Measurements from ENCODE around the gene RAMP3.

Gene RAMP3

DNA sequence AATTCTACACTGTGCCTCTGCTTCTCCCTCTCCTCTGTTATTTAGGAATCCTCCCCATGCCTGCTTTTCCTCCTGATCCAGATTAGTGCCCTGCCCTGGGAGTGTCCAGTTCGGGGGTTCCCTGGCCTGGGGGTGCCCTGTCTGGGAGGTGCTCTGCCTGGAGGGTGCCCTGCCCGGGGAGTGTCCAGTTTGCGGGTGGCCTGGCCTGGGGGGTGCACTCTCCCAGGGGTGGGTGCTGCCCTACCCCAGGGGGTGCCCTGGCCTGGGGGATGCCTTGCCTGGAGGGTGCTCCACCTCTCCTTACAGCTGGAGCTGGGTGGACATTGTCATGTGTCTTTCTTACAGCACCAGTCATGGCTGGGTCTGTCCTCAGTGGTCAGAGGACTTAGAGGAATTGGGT lies 20.2 kb downstream of the RAMP3 start:
- CTCF ChIA-PET, result no interaction called here
- POLR2A ChIA-PET, result no interaction called here
- H3K4me3 ChIP-seq (ENCODE audit: low read depth, low read length), result no peak overlapping the region
- TF ChIP-seq, protein P1, sequence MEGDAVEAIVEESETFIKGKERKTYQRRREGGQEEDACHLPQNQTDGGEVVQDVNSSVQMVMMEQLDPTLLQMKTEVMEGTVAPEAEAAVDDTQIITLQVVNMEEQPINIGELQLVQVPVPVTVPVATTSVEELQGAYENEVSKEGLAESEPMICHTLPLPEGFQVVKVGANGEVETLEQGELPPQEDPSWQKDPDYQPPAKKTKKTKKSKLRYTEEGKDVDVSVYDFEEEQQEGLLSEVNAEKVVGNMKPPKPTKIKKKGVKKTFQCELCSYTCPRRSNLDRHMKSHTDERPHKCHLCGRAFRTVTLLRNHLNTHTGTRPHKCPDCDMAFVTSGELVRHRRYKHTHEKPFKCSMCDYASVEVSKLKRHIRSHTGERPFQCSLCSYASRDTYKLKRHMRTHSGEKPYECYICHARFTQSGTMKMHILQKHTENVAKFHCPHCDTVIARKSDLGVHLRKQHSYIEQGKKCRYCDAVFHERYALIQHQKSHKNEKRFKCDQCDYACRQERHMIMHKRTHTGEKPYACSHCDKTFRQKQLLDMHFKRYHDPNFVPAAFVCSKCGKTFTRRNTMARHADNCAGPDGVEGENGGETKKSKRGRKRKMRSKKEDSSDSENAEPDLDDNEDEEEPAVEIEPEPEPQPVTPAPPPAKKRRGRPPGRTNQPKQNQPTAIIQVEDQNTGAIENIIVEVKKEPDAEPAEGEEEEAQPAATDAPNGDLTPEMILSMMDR (IDR thresholded peaks at IDR 0.05; ENCODE audit: insufficient read depth, low read length, missing control alignments), result no peak
- DNase-seq (ENCODE audit: low read depth, low spot score), result no peak

DNA sequence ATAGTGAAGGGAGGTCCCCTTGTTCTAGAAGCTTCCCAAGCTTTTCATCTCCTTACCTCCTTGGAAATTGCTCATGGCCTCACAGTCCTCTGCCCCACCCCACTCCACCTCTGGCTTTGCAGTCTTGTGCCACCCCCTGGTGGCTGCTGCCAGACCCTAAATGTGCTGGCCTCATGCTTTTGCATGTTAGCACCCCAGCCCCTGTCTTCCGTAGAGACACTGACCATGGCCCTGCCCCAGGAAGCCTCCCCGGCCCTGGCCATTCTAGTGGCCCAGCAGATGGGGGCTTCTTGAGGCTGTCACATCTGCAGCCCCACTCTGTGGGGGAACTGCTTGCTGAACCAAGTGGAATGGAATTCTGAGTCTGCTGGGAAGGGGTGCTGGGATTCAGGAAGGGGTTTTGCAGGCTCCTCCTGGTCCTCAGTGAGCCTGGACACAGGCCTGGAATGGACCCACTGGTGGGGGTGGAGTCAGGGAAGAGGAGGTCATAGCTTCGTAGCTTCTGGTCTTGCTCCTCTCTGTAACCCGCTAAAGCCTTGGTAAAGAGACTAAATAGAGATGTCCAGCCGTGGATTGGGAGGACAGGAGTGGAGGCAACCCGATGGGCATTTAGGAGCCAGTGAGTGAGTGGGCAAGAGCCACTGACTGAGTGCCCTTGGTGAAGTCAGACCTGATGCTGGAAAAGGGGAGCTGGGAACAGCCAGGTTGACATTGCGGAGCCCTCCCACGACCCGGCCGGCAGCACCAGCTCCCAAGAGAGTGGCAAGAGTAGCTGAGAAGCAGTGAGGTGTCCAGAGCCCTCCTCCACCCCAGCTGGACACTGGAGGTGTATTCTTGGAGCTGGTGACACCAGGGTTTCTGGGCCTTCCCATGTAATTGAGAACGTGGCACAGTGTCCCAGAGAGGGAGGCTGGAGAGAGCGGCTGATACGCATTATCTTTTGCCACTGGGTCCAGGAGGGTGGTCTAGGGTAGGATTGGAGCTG lies 20.9 kb downstream of the RAMP3 start:
- TF ChIP-seq, protein P1 (IDR thresholded peaks at IDR 0.05; ENCODE audit: insufficient read depth, low read length, missing control alignments), result no peak
- CTCF ChIA-PET, result interaction anchor here (1.2 kb wide), 1 partner anchor 81 kb away, joined by 3 read pairs; no protein-coding TSS in a partner anchor

DNA sequence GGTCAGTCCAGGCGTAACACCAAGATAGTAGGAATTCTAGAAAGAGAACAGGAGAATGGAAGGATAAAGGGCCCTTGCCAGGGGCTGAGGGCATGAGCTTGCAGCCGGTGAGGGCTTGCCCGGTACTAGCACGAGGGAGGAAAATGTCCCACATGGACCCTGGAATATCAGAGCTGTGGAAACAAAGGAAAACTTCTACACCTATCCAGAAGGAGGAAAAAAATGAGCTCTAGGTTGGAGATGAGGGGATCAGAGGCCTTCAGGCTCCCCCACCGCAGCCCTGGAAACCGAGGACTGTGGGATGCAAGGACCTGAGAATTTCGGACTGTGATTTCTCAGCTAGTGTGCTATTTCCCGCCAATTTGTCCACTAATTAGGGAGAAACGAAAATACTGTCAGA lies 22.1 kb downstream of the RAMP3 start:
- DNase-seq (ENCODE audit: low read depth, low spot score), result no peak
- H3K4me3 ChIP-seq (ENCODE audit: low read depth, low read length), result no peak overlapping the region
- CTCF ChIA-PET, result interaction anchor here (1.2 kb wide), 1 partner anchor 80 kb away, joined by 3 read pairs; no protein-coding TSS in a partner anchor
- TF ChIP-seq, protein P1 (IDR thresholded peaks at IDR 0.05; ENCODE audit: insufficient read depth, low read length, missing control alignments), result no peak
- POLR2A ChIA-PET, result no interaction called here

More for the DNA sequence above, 20.9 kb downstream of the RAMP3 start:
- DNase-seq (ENCODE audit: low read depth, low spot score), result no peak
- no peak overlapping the region for H3K4me3 ChIP-seq (ENCODE audit: low read depth, low read length)
- POLR2A ChIA-PET, result no interaction called here

DNA sequence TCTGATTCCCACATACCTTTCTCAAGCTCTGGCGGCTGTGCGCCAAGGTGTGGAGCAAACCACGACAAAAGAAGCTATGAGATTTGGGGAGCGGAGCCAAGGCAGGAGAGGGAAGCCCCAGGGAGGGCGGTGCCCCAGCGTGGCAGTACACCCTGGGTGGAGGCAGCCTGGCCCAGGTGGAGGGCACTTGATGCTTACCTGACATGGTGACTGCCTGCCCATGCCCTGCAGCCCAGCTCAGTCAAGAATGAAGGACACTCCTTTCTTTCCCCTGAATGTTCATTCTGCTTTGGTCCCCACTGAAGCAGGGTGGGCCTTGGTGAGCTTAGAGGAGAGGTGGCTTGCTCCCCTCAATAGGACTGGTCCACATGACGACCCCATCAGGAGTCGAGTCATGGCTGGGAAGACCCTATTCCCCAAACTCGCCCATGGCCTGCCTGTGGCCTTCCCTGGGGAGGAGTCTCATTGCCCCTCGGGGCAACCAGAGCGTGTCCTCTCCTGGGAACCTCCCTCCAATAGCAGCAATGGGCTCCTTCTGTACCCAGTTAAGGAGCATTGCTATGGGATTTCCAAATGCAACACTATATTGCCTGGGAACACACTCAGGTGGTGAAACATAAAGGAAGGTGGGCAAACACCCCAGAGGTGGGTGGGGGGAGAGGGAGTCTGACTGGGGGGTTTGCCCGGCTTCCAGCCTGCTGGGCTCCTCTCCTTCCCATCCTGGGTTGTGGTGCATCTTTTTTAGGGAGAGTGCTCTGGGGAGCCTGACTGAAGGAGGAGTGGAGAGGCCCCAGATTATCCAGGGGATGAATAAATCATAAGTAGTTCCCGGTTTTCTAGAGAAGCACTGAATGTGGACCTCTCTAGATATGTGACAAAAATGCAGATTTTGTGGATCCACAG lies 22.7 kb downstream of the RAMP3 start:
- CTCF ChIA-PET, result interaction anchor here (1.2 kb wide), 1 partner anchor 79 kb away, joined by 3 read pairs; no protein-coding TSS in a partner anchor
- no peak overlapping the region for H3K4me3 ChIP-seq (ENCODE audit: low read depth, low read length)
- POLR2A ChIA-PET, result no interaction called here
- TF ChIP-seq, protein P1 (IDR thresholded peaks at IDR 0.05; ENCODE audit: insufficient read depth, low read length, missing control alignments), result no peak
- DNase-seq (ENCODE audit: low read depth, low spot score), result no peak

DNA sequence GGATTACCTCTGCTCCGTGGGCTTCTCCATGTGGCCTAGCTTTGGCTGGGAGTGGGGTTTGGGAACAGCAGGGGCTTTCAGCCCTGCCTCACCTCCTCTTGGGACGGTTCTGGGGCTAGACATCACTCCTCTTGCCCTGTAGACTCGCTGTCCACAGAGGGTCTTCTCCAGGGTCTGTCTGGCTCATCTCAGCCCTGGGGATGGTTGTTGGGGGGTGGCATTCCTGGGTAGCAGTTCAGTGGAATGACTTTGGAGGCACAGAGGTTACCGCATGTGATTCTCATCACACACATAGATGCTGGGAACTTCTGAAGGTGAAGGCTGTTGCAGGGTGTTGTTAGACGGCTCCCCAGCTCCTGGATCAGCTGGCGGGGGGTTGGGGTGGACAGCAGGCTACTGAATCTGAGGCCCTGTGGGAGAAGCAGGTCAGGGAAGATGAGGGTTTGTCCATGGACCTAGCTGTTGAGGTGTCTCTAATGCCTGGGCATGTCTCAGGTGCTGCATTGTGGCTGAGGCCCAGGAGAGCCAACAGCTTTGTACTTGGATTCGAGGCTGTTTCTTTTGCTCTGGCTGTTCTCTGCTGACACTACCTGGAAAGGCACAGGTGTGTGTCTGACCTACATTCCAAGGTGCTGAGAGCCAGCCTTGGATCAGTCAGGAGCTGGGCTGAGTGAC lies 23.8 kb downstream of the RAMP3 start:
- POLR2A ChIA-PET, result no interaction called here
- CTCF ChIA-PET, result no interaction called here
- H3K4me3 ChIP-seq (ENCODE audit: low read depth, low read length), result no peak overlapping the region
- TF ChIP-seq, protein P1 (IDR thresholded peaks at IDR 0.05; ENCODE audit: insufficient read depth, low read length, missing control alignments), result no peak
- DNase-seq (ENCODE audit: low read depth, low spot score), result no peak
